SU-DHL-6 (cell line): ENCODE data around the gene PDGFD.

ENCODE experiments used
- H2AFZ ChIP-seq: fragments of 200-600 bp; sonication (generic); 2 replicates; pipeline ENCODE4 v1.6.1; 2014; ENCODE audit warnings: low read depth, mild to moderate bottlenecking, moderate library complexity, mixed read lengths, antibody characterized with exemption, low read length; ENCODE audit not compliant: severe bottlenecking
- H3F3A ChIP-seq: fragments of 200-600 bp; shearing (Covaris generic); 2 replicates; pipeline ENCODE4 v1.6.0; 2016; ENCODE audit warnings: antibody characterized with exemption, mild to moderate bottlenecking; ENCODE audit not compliant: insufficient read depth
- H3K27ac ChIP-seq: fragments of 200-600 bp; sonication (generic); 2 replicates; pipeline ENCODE4 v1.5.1; 2016; ENCODE audit warnings: low read depth, mild to moderate bottlenecking, low read length, moderate library complexity, mixed read lengths
- H3K27me3 ChIP-seq: fragments of 200-600 bp; sonication (generic), shearing (Covaris generic); 2 replicates; pipeline ENCODE4 v1.6.0; 2014; ENCODE audit warnings: mild to moderate bottlenecking, low read length
- H3K36me3 ChIP-seq: fragments of 200-600 bp; sonication (generic); 2 replicates; pipeline ENCODE4 v1.6.1; 2014; ENCODE audit warnings: mild to moderate bottlenecking, low read length, mixed read lengths
- H3K4me2 ChIP-seq: fragments of 300-600, 200-600 bp; shearing (Covaris generic), sonication (generic); 2 replicates; pipeline ENCODE4 v1.6.0; 2014; ENCODE audit warnings: low read length, low read depth, mild to moderate bottlenecking; ENCODE audit not compliant: poor library complexity, severe bottlenecking
- H3K4me3 ChIP-seq: fragments of 200-600 bp; sonication (generic); 2 replicates; pipeline ENCODE4 v1.5.1; 2014; ENCODE audit warnings: antibody characterized with exemption, low read length, mild to moderate bottlenecking, mixed read lengths; ENCODE audit not compliant: insufficient read depth, poor library complexity, severe bottlenecking
- H3K79me2 ChIP-seq: fragments of 200-600 bp; sonication (generic); 2 replicates; pipeline ENCODE4 v1.6.1; 2014; ENCODE audit warnings: mild to moderate bottlenecking, low read length, moderate library complexity; ENCODE audit not compliant: insufficient read depth
- H3K9ac ChIP-seq: fragments of 200-600 bp; sonication (generic); 2 replicates; pipeline ENCODE4 v1.7.0; 2014; ENCODE audit warnings: mild to moderate bottlenecking, low read length
- H3K9me2 ChIP-seq: fragments of 200-600 bp; sonication (generic); replicated peaks from 2 replicates; pipeline ENCODE4 v1.6.1; 2014; ENCODE audit warnings: low read length; ENCODE audit not compliant: insufficient read depth
- H3K9me3 ChIP-seq: fragments of 200-600 bp; sonication (generic); 2 replicates; pipeline ENCODE4 v1.6.1; 2014; ENCODE audit warnings: low read length, mixed read lengths; ENCODE audit not compliant: insufficient read depth
- H4K20me1 ChIP-seq: fragments of 200-600 bp; sonication (generic); 2 replicates; pipeline ENCODE4 v1.6.1; 2014; ENCODE audit warnings: low read depth, mild to moderate bottlenecking, antibody characterized with exemption, low read length, moderate library complexity, mixed read lengths
- EZH2phosphoT487 ChIP-seq: fragments of 200-600 bp; sonication (generic), shearing (Covaris generic); conservative IDR thresholded peaks from 2 replicates; pipeline ENCODE4 v1.6.1; 2018; ENCODE audit warnings: mild to moderate bottlenecking, antibody characterized with exemption, low read length, moderate library complexity, mixed read lengths
- TF ChIP-seq, protein P1 (sequence below): fragments of 200-600 bp; sonication (generic); IDR thresholded peaks from one replicate; pipeline ENCODE4 v1.5.1; 2017; ENCODE audit warnings: antibody characterized with exemption, mild to moderate bottlenecking, low read length, moderate library complexity; ENCODE audit not compliant: insufficient read depth, poor library complexity, severe bottlenecking

PDGFD gene

DNA sequence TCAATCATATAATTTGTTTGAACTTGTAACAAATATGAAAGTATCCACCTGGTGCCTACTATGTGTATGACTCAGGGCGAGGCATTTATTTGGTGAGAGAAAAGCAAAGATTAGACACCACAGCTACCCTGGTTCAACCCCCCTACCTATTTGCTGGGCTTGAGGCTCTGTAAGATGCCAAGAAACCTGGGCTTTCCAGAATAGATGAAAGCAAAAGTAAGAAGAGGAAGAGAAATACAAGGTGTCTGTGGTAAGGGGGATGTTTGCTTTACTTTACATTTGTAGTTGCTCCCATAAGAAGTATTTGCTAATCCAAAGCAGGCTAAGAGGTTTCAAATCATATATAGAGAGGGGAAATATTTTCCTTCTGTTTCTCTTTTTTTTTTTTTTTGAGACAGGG, 65.8 kb downstream of the PDGFD start:
- TF ChIP-seq EZH2phosphoT487, result no peak
- TF ChIP-seq, protein P1, sequence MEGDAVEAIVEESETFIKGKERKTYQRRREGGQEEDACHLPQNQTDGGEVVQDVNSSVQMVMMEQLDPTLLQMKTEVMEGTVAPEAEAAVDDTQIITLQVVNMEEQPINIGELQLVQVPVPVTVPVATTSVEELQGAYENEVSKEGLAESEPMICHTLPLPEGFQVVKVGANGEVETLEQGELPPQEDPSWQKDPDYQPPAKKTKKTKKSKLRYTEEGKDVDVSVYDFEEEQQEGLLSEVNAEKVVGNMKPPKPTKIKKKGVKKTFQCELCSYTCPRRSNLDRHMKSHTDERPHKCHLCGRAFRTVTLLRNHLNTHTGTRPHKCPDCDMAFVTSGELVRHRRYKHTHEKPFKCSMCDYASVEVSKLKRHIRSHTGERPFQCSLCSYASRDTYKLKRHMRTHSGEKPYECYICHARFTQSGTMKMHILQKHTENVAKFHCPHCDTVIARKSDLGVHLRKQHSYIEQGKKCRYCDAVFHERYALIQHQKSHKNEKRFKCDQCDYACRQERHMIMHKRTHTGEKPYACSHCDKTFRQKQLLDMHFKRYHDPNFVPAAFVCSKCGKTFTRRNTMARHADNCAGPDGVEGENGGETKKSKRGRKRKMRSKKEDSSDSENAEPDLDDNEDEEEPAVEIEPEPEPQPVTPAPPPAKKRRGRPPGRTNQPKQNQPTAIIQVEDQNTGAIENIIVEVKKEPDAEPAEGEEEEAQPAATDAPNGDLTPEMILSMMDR, result no peak
- Histone ChIP-seq H3K4me3 (no peak overlapping the region), H3K4me2 (no peak overlapping the region)

GRCh38 chr11:104096900-104097299, 67.0 kb downstream of the PDGFD start:
- Histone ChIP-seq H3K9me3 (no peaks in the 10 kb centered on the region), H3K27me3 (no peaks in the 10 kb centered on the region), H3F3A (no peaks in the 10 kb centered on the region), H3K36me3 (no peaks in the 10 kb centered on the region), H3K4me2 (no peak overlapping the region), H3K79me2 (peaks cover 23% of the 10 kb centered on the region; the same call in 1 of the 2 replicates), H4K20me1 (no peaks in the 10 kb centered on the region), H3K27ac (no peak overlapping the region), H3K9me2 (no peaks in the 10 kb centered on the region), H3K9ac (no peak overlapping the region), H2AFZ (no peak overlapping the region), H3K4me3 (no peak overlapping the region)
- no peak for TF ChIP-seq EZH2phosphoT487

More for the DNA sequence above, 65.8 kb downstream of the PDGFD start:
- H3K36me3 ChIP-seq, result no peaks in the 10 kb centered on the region
- no peak overlapping the region for H2AFZ ChIP-seq
- no peaks in the 10 kb centered on the region for H3F3A ChIP-seq
- no peak overlapping the region for H3K27ac ChIP-seq
- H3K9ac ChIP-seq, result no peak overlapping the region
- H4K20me1 ChIP-seq, result no peaks in the 10 kb centered on the region
- H3K9me2 ChIP-seq, result no peaks in the 10 kb centered on the region
- H3K9me3 ChIP-seq, result no peaks in the 10 kb centered on the region
- H3K79me2 ChIP-seq, result peaks cover 23% of the 10 kb centered on the region; the same call in 1 of the 2 replicates
- H3K27me3 ChIP-seq, result no peaks in the 10 kb centered on the region

DNA sequence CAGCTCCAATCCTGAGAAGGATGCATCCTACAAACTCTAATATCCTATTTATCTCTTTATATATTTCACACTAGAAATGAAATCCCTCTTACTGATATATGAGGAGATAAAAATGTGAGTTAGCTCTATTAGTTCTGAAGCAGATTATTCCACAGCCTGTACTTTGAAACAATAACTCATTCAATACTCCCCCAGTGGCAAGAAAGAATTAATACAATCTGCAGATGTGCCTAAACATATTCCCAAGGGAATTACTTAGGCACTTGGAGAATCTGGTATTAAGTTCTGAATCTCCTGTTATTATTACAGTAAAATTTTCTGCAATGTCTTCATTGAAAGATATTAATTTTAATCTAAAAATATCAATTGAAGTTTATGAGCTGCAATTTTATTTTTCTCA, 68.2 kb downstream of the PDGFD start:
- H3K9me3 ChIP-seq, result no peaks in the 10 kb centered on the region
- H3K27ac ChIP-seq, result no peak overlapping the region
- TF ChIP-seq, protein P1, result no peak
- no peak for TF ChIP-seq EZH2phosphoT487
- no peak overlapping the region for H3K4me3 ChIP-seq
- H3K27me3 ChIP-seq, result no peaks in the 10 kb centered on the region
- no peak overlapping the region for H3K9ac ChIP-seq
- no peak overlapping the region for H3K4me2 ChIP-seq
- H2AFZ ChIP-seq, result no peak overlapping the region
- H3K36me3 ChIP-seq, result no peaks in the 10 kb centered on the region
- H3F3A ChIP-seq, result no peaks in the 10 kb centered on the region
- H3K79me2 ChIP-seq, result peaks cover 23% of the 10 kb centered on the region; the same call in 1 of the 2 replicates
- H4K20me1 ChIP-seq, result no peaks in the 10 kb centered on the region
- no peaks in the 10 kb centered on the region for H3K9me2 ChIP-seq

DNA sequence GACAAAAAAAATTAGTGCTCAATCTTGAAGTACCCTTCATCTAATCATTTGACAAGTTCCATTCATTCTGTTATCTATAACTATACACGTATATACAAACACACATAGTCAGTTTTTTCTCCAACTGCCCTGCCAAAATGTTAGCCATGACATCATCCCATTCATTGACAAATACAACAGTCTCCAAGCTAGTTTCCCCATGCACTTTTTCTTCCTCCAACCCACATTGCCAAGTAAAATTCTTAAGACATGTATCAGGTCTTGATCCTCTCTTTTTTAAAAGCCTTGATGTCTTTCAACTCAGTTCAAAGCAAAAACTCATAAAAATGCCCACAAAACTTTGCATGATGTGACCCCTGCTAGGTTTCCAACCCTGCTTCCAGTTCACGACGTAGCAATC, 69.4 kb downstream of the PDGFD start:
- Histone ChIP-seq H2AFZ (no peak overlapping the region), H3F3A (no peaks in the 10 kb centered on the region), H3K9ac (no peak overlapping the region), H3K4me3 (no peak overlapping the region), H3K9me3 (no peaks in the 10 kb centered on the region), H3K27me3 (no peaks in the 10 kb centered on the region), H4K20me1 (no peaks in the 10 kb centered on the region), H3K9me2 (no peaks in the 10 kb centered on the region), H3K36me3 (no peaks in the 10 kb centered on the region), H3K79me2 (peaks cover 17% of the 10 kb centered on the region; the same call in 1 of the 2 replicates), H3K4me2 (no peak overlapping the region), H3K27ac (no peak overlapping the region)
- TF ChIP-seq, protein P1, result no peak
- TF ChIP-seq EZH2phosphoT487, result no peak
